HUES6 (cell line): ENCODE measurements around the gene EHMT1.
A peak's percentile ranks its signal among the peaks of the same experiment; 100 is the strongest.

Experiments used
- H3K27ac ChIP-seq: 2 replicates; pipeline ENCODE4 v1.7.0; 2013; ENCODE audit warnings: low read depth, mild to moderate bottlenecking, low read length, inconsistent platforms
- H3K27me3 ChIP-seq: 2 replicates; pipeline ENCODE4 v1.6.1; 2013; ENCODE audit warnings: low read length; ENCODE audit not compliant: control insufficient read depth, insufficient read depth
- H3K36me3 ChIP-seq: 2 replicates; pipeline ENCODE4 v1.6.1; 2013; ENCODE audit warnings: low read length; ENCODE audit not compliant: control insufficient read depth, insufficient read depth
- H3K4me1 ChIP-seq: 2 replicates; pipeline ENCODE4 v1.6.1; 2013; ENCODE audit warnings: low read length; ENCODE audit not compliant: control insufficient read depth, insufficient read depth
- H3K4me3 ChIP-seq: 2 replicates; pipeline ENCODE4 v1.5.1; 2013; ENCODE audit warnings: low read depth, low read length
- H3K9ac ChIP-seq: one replicate; pipeline ENCODE4 v1.6.1; 2013; ENCODE audit warnings: mild to moderate bottlenecking, low read length
- H3K9me3 ChIP-seq: 2 replicates; pipeline ENCODE4 v1.6.1; 2013; ENCODE audit warnings: low read depth, low read length; ENCODE audit not compliant: control insufficient read depth, insufficient read depth

Gene EHMT1

DNA sequence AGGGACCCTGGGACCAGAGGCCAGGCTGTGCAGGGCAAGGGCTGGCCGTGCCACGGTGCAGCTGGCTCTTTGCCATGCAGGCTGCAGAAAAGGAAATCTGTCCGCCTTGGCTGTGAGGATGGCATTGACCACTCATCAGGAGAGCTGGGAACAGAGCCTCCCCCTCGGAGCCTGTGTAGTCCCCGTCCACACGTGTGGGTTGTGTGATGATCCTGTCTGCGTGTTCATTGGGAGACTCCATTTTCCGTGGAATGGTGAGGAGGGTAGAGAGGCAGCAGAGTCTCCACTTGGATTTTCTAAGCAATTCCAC, 47.7 kb downstream of the EHMT1 start:
- H3K4me1 ChIP-seq, result peaks cover 78% of the 10 kb centered on the region
- H3K27ac ChIP-seq, result peak overlapping the region; percentile 78
- H3K4me3 ChIP-seq, result peak overlapping the region; percentile 25
- no peaks in the 10 kb centered on the region for H3K27me3 ChIP-seq
- peak overlapping the region; percentile 64 for H3K9ac ChIP-seq
- no peaks in the 10 kb centered on the region for H3K9me3 ChIP-seq
- peaks cover 4% of the 10 kb centered on the region for H3K36me3 ChIP-seq

DNA sequence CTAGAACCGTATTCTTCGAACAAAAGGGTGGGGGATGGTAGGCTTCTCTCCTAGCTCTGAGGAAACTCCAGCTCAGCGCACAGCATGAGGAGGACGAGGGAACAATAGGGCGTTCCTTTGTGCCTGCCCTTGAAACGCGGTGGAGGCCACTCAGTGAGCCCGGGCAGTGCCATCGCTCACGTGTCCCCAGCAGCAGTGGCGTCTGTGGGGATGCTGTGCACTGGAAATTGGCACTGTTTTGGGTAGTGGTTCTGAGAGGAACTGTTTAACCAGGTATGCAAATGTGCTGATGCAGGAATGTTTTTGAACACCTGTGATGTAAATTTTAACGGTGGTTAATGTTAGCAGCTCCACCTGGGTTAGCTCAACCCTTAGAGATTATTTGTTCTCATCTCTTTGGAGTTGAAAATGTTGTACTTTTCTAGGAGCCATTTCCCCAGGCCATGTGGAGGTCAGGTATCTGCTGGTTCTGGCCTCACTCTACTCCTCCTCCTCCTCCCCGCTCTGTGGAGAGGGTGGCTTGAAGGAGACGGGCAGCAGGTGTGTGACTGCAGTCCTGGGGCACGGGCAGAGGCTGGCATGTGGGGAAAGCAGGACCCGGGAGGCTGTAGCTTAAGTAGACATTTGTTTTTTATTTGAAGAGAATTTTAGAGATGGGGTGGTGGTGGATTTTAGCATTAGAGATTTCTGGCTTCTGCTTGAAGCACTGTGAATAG, 48.3 kb downstream of the EHMT1 start:
- peak overlapping the region; percentile 64 for H3K9ac ChIP-seq
- peak overlapping the region; percentile 25 for H3K4me3 ChIP-seq
- H3K4me1 ChIP-seq, result peaks cover 83% of the 10 kb centered on the region
- peak overlapping the region; percentile 78 for H3K27ac ChIP-seq
- H3K36me3 ChIP-seq, result peaks cover 4% of the 10 kb centered on the region
- H3K27me3 ChIP-seq, result no peaks in the 10 kb centered on the region
- no peaks in the 10 kb centered on the region for H3K9me3 ChIP-seq

DNA sequence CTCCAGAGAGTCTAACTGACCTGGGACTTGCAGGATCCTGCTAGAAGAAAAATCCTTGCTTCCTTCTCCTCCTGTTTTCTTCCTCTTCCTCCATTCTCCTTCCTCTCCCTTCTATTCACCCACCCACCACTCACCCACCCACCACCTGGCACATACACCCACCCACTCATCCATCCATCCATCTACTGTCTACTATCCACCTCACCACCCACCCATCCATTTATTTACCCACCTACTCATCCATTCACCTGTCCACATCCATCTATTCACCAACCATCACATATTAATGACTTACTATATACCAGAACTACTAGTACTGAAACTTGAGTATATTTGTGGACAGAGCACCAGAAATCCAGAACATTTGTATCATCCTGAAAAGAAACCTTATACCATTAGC, 49.4 kb downstream of the EHMT1 start:
- Histone ChIP-seq H3K4me1 (peaks cover 89% of the 10 kb centered on the region), H3K9me3 (no peaks in the 10 kb centered on the region), H3K9ac (no peak overlapping the region), H3K27ac (no peak overlapping the region), H3K36me3 (peaks cover 4% of the 10 kb centered on the region), H3K4me3 (no peak overlapping the region), H3K27me3 (no peaks in the 10 kb centered on the region)

DNA sequence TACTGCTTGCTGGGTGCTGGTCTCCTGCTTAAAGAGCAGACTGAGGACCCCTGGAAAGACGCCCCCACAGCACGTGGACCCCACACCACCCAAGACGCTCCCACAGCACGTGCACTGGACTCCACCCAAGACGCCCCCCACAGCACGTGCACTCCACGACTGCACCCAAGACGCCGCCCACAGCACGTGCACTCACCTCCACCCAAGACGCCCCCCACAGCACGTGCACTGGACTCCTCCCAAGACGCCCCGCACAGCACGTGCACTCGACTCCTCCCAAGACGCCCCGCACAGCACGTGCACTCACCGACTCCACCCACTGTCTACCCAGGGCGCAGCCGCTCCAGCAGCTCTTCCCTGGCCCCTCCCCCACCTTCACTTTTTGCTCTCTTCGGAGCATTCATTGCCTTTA, 50.5 kb downstream of the EHMT1 start:
- Histone ChIP-seq H3K9me3 (no peaks in the 10 kb centered on the region), H3K4me1 (peaks cover 89% of the 10 kb centered on the region), H3K4me3 (no peak overlapping the region), H3K36me3 (peaks cover 4% of the 10 kb centered on the region), H3K27me3 (no peaks in the 10 kb centered on the region), H3K9ac (no peak overlapping the region), H3K27ac (no peak overlapping the region)

DNA sequence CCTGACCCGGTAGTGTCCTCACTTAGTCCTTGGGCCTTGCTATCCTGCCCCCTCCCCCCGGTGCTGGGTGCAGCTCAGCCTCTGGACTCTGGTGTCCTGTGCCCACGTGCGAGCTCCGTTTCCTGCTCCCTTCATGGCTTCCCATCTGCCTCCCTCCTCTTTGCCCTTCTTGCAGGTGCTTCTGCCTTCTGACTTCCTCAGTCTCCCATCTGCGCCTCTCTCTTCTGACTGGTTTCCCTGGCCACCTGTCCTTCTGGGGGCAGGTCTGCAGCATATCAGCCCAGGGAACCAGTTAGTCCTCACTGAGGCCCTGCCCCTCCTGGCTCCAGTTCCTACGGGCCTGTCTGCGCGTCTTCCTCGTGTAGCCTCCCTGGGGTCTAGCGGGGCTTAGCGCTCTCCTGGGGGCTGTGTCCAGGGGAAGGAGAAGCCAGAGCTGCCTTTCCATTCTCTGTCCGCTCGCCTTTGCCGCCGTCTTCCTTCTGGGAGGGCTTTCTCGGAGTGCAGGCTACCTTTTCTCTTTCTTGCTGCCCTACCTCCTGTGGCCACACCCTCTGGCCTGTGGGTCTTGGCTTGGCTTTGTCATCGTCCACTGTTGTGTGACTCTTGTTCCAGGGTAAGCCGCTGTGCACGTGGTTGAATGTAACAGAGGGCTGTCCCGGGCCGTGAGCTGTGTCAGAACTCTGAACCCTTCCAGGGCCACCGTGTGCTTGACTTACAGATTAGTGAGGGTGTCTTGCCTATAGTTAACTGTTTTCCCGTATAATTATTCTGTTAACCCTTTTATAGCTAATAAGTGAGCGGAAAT, 51.8 kb downstream of the EHMT1 start:
- peaks cover 84% of the 10 kb centered on the region for H3K4me1 ChIP-seq

DNA sequence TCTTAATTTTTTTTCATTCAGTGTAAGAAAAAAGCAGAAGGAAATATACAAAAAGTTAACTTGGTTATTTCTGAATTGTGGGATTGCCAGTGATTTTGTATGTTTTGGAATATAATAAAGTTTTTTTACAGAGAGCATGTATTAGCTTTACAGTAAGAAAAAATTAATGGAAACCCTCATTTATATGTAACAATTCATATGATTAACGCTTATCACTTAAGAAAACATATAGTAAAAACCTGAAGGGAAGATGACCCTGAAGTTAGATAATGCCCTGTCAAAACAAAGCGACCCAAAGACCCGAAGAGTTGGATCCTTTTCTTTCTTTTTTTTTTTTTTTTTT, 52.4 kb downstream of the EHMT1 start:
- H3K27ac ChIP-seq, result no peak overlapping the region
- no peak overlapping the region for H3K4me3 ChIP-seq
- H3K9me3 ChIP-seq, result no peaks in the 10 kb centered on the region
- no peaks in the 10 kb centered on the region for H3K27me3 ChIP-seq
- peaks cover 79% of the 10 kb centered on the region for H3K4me1 ChIP-seq
- H3K36me3 ChIP-seq, result peaks cover 4% of the 10 kb centered on the region
- no peak overlapping the region for H3K9ac ChIP-seq

More for the DNA sequence above, 51.8 kb downstream of the EHMT1 start:
- no peak overlapping the region for H3K4me3 ChIP-seq
- no peaks in the 10 kb centered on the region for H3K9me3 ChIP-seq
- H3K27me3 ChIP-seq, result no peaks in the 10 kb centered on the region
- H3K9ac ChIP-seq, result no peak overlapping the region
- no peak overlapping the region for H3K27ac ChIP-seq
- H3K36me3 ChIP-seq, result peaks cover 4% of the 10 kb centered on the region

DNA sequence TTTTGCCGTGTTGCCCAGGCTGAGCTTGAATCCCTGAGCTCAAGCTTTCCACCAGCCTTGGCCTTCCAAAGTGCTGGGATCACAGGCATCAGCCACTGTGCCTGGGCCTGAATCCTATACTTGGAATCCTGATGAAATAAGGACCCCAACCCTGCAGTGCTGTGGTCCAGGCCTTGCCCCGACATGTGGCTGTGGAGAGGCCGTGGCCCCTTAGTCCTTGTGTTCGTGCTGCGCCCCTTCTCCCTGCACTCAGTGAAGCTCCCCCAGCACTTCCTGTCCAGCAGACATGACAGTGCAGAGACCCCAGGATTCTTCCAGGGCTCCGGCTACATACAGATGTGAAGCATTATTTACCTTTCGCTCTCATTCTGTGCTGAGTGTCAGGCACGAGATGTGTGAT, 52.9 kb downstream of the EHMT1 start:
- Histone ChIP-seq H3K9ac (no peak overlapping the region), H3K4me3 (no peak overlapping the region), H3K36me3 (peaks cover 4% of the 10 kb centered on the region), H3K9me3 (no peaks in the 10 kb centered on the region), H3K27me3 (no peaks in the 10 kb centered on the region), H3K4me1 (peaks cover 78% of the 10 kb centered on the region), H3K27ac (peak overlapping the region; percentile 39; the same call in 1 of the 2 replicates)

DNA sequence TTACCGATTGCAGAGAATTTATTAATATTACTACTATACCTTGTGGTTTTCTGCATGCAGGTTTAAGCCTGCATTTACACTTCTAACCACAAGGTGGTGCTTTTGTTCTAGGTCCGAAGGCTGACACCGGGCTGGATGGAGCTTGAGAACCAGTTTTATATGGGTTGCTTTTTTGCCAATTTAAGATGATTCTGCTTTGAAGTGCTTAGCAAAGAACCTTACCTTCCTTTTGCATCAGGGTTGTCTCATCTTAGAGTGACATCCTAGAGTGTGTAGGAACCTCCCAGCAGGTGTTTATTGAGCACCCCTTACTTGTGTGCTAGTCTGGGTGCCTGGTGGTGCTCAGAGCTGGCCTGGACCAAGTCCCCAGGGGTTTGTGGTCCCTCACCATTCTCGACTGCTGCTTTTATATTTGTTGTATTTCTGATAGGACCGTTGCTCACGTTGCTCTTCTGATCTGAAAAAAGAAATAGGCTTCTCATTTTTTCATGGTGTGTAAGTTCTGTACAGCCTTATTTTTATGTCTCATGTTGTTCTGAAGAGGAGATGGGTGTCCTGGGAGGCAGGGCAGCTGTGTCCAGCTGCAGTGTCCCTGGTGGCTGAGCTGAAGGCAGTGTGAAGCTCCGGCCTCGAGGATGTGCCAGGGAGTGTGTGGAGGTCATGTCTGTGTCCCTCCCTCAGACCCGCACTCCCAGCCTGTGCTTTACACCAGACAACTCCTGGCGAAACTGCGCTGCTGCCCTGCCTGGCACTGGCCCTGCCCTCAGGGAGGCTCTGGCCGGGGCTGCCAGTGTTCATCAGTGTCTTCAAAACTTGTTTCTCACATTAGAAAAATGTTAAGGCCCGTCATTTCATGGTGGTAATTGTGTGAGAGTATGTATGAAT, 54.3 kb downstream of the EHMT1 start:
- Histone ChIP-seq H3K9ac (no peak overlapping the region), H3K4me3 (no peak overlapping the region), H3K4me1 (peaks cover 72% of the 10 kb centered on the region), H3K27me3 (no peaks in the 10 kb centered on the region), H3K27ac (no peak overlapping the region; the same call in 1 of the 2 replicates), H3K9me3 (no peaks in the 10 kb centered on the region), H3K36me3 (peaks cover 4% of the 10 kb centered on the region)

DNA sequence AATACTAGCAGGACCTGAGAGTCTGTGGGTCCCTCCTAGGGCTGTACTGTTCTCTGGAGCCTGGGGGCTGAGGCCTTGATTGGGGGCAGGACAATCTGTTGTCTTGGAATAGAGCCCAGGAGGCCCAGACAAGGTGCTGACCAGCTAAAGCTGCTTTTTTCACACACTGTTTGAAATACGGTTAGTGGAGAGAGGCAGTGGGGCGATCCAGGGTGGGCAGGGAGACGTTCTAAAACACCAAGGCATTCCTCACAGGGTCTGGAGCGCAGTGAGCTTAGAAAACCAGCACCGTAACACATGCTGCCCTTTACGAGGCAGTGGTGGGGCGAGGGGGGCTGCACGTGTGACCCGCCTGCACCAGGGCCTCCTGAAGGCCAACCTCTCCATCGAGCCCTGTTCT, 55.1 kb downstream of the EHMT1 start:
- Histone ChIP-seq H3K4me3 (no peak overlapping the region; the same call in 1 of the 2 replicates), H3K27ac (peak overlapping the region; percentile 57; the same call in 1 of the 2 replicates), H3K27me3 (no peaks in the 10 kb centered on the region), H3K36me3 (peaks cover 4% of the 10 kb centered on the region), H3K9me3 (no peaks in the 10 kb centered on the region), H3K9ac (peak overlapping the region; percentile 29), H3K4me1 (peaks cover 74% of the 10 kb centered on the region)

DNA sequence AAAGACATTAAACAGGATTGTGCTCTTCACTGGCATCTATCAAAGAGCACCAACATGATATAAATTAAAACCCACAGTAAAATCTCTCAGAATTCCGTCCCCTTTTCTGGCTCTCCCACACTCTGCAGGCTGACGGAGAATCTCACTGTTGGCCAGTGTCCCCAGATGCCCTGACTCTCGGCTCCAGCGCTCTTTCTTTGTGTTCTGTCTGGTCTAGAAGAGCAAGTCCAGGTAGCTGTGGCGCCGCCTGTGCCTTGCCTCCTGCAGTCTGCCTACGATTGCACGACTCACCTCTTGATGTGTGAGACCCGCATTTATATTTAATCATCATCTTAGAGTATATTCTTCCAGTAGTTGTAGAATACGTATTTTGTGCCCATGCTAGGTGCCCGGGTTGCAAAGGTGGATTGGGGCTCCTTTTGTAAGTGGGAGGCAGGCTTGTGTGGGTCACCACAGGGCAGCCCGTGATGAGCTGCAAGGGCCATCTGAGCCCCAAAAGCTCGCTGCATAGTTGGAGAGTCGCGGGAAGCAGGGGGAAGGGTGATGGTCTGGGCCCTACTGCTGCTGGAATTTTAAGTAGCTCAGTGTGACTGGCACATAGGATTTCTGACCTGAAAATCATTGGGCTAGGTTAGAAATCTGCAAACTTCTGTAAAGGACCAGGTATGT, 55.6 kb downstream of the EHMT1 start:
- H3K27ac ChIP-seq, result peak overlapping the region; percentile 57; the same call in 1 of the 2 replicates

More for the DNA sequence above, 55.6 kb downstream of the EHMT1 start:
- Histone ChIP-seq H3K9ac (peak overlapping the region; percentile 29), H3K4me1 (peaks cover 69% of the 10 kb centered on the region), H3K36me3 (no peaks in the 10 kb centered on the region), H3K27me3 (no peaks in the 10 kb centered on the region), H3K4me3 (peak overlapping the region; percentile 9; the same call in 1 of the 2 replicates), H3K9me3 (no peaks in the 10 kb centered on the region)
